ENCODE measurements around the gene VSX2.

GRCh38 chr14:74219277-74220205 is 19.7 kb upstream of the VSX2 start:
- TF ChIP-seq EZH2 (IDR thresholded peaks at IDR 0.05; ENCODE audit: low read length, missing control alignments) (no peak), CTCF (conservative IDR thresholded peaks at IDR 0.05 in 1 of 2, IDR thresholded peaks at IDR 0.05 in 1 of 2; ENCODE audit: low read depth in 1 of 2, low read length in 2 of 2) (no peak)
